HepG2 (cell line): ENCODE data around the gene HAGH. TPM values are rescaled to one million over a fixed set of nuclear protein-coding genes. Genes with fewer than 3 reads are reported as not detected.

Experiments
- CEBPG ChIP-seq: IDR thresholded peaks from 2 replicates; pipeline ENCODE4 v1.6.1; 2016
- ELF3 ChIP-seq: IDR thresholded peaks from 2 replicates; pipeline ENCODE4 v1.6.1; 2016; ENCODE audit warnings: missing genetic modification reagents, missing compliant biosample characterization
- ESRRA ChIP-seq: sonication (generic); formaldehyde crosslinking; IDR thresholded peaks from 2 replicates; pipeline ENCODE4 v1.5.1; 2020; ENCODE audit warnings: mild to moderate bottlenecking, low read depth, missing genetic modification reagents
- FOXO1 ChIP-seq: sonication (generic); formaldehyde crosslinking; IDR thresholded peaks from 2 replicates; pipeline ENCODE4 v1.4.0; 2020; ENCODE audit warnings: missing genetic modification reagents
- GLI4 ChIP-seq: sonication (generic); formaldehyde crosslinking; IDR thresholded peaks from 2 replicates; pipeline ENCODE4 v1.5.1; 2020; ENCODE audit warnings: missing genetic modification reagents, mild to moderate bottlenecking, moderate library complexity, borderline replicate concordance
- HDAC1 ChIP-seq: sonication (generic); formaldehyde crosslinking; IDR thresholded peaks from 2 replicates; pipeline ENCODE4 v1.5.1; 2020; ENCODE audit warnings: mild to moderate bottlenecking, missing genetic modification reagents
- HDAC2 ChIP-seq: sonication (generic); formaldehyde crosslinking; IDR thresholded peaks from 2 replicates; pipeline ENCODE4 v1.4.0; 2020; ENCODE audit warnings: missing genetic modification reagents
- HNF4G ChIP-seq, 2 experiments: sonication (generic) in 1 of 2; formaldehyde crosslinking in 1 of 2; IDR thresholded peaks; 2 replicates each; pipeline versions ENCODE4 v1.4.0 to v1.6.1; 2011 to 2020; ENCODE audit warnings: borderline replicate concordance in 2 of 2, low read depth in 2 of 2, mild to moderate bottlenecking in 2 of 2, low read length in 1 of 2, missing genetic modification reagents in 1 of 2, moderate library complexity in 1 of 2
- IKZF5 ChIP-seq: IDR thresholded peaks from 2 replicates; pipeline ENCODE4 v1.6.1; 2018; ENCODE audit warnings: missing genetic modification reagents, mild to moderate bottlenecking, missing compliant biosample characterization
- KAT8 ChIP-seq: IDR thresholded peaks from 2 replicates; pipeline ENCODE4 v1.6.1; 2016; ENCODE audit warnings: missing genetic modification reagents, missing compliant biosample characterization
- MEIS2 ChIP-seq: sonication (generic); formaldehyde crosslinking; IDR thresholded peaks from 2 replicates; pipeline ENCODE4 v1.9.0; 2021; ENCODE audit warnings: mild to moderate bottlenecking, missing genetic modification reagents
- NONO ChIP-seq, 2 experiments: fragments of 450-650 bp in 1 of 2; sonication (generic) in 1 of 2; formaldehyde crosslinking in 1 of 2; IDR thresholded peaks in 1 of 2; conservative IDR thresholded peaks in 1 of 2; 2 replicates each; pipeline versions ENCODE4 v1.6.1 to v1.8.0; 2017 to 2022; ENCODE audit warnings: mild to moderate bottlenecking in 1 of 2, missing genetic modification reagents in 1 of 2, moderate library complexity in 1 of 2
- NR2F6 ChIP-seq, 2 experiments: IDR thresholded peaks; 2 replicates each; pipeline ENCODE4 v1.6.1; 2016; ENCODE audit warnings: antibody characterized with exemption in 1 of 2, mild to moderate bottlenecking in 1 of 2
- PHF21A ChIP-seq: sonication (generic); formaldehyde crosslinking; IDR thresholded peaks from 2 replicates; pipeline ENCODE4 v1.5.0; 2020; ENCODE audit warnings: mild to moderate bottlenecking, missing genetic modification reagents
- SIN3A ChIP-seq: IDR thresholded peaks from 2 replicates; pipeline ENCODE4 v1.6.1; 2011; ENCODE audit warnings: low read depth, mild to moderate bottlenecking, control low read depth, low read length, borderline replicate concordance
- STAT6 ChIP-seq: sonication (generic); formaldehyde crosslinking; IDR thresholded peaks from 2 replicates; pipeline ENCODE4 v1.4.0; 2020; ENCODE audit warnings: missing genetic modification reagents, mild to moderate bottlenecking, borderline replicate concordance
- ZBTB39 ChIP-seq: sonication (generic); formaldehyde crosslinking; IDR thresholded peaks from 2 replicates; pipeline ENCODE4 v1.5.0; 2020; ENCODE audit warnings: missing genetic modification reagents
- ZNF335 ChIP-seq: sonication (generic); formaldehyde crosslinking; IDR thresholded peaks from 2 replicates; pipeline ENCODE4 v1.4.0; 2020; ENCODE audit warnings: missing genetic modification reagents
- ZNF34 ChIP-seq: sonication (generic); formaldehyde crosslinking; IDR thresholded peaks from 2 replicates; pipeline ENCODE4 v1.4.0; 2020; ENCODE audit warnings: mild to moderate bottlenecking, missing genetic modification reagents, borderline replicate concordance
- ZNF674 ChIP-seq: sonication (generic); formaldehyde crosslinking; IDR thresholded peaks from 2 replicates; pipeline ENCODE4 v1.5.0; 2020; ENCODE audit warnings: low read depth, mild to moderate bottlenecking, missing genetic modification reagents
- ZNF737 ChIP-seq: sonication (generic); formaldehyde crosslinking; IDR thresholded peaks from 2 replicates; pipeline ENCODE4 v1.5.0; 2020; ENCODE audit warnings: missing genetic modification reagents, mild to moderate bottlenecking, borderline replicate concordance
- ZNF746 ChIP-seq: sonication (generic); formaldehyde crosslinking; IDR thresholded peaks from 2 replicates; pipeline ENCODE4 v1.8.0; 2022; ENCODE audit warnings: mild to moderate bottlenecking, missing genetic modification reagents
- ZNF781 ChIP-seq: sonication (generic); formaldehyde crosslinking; IDR thresholded peaks from 2 replicates; pipeline ENCODE4 v1.5.1; 2020; ENCODE audit warnings: borderline replicate concordance, mild to moderate bottlenecking, missing genetic modification reagents; ENCODE audit errors: not compliant biosample characterization
- ZNF83 ChIP-seq: sonication (generic); formaldehyde crosslinking; IDR thresholded peaks from 2 replicates; pipeline ENCODE4 v1.4.0; 2020; ENCODE audit warnings: missing genetic modification reagents, mild to moderate bottlenecking, borderline replicate concordance
- ZSCAN30 ChIP-seq: sonication (generic); formaldehyde crosslinking; IDR thresholded peaks from 2 replicates; pipeline ENCODE4 v1.5.0; 2020; ENCODE audit warnings: mild to moderate bottlenecking, missing genetic modification reagents
- polyA plus RNA-seq, 8 experiments: library from polyadenylated mRNA; depleted of rRNA in 3 of 8; stranded (reverse) in 7 of 8; unstranded in 1 of 8; fragments of >200 nt; fragmentation: Illumina TruSeq in 4 of 8; extraction: Trizol in 4 of 8; gene quantifications; 2 replicates each; pipeline versions ENCODE4 v1.2.1 to v1.2.3, GENCODE V29; 2011 to 2016; ENCODE audit warnings: low read depth in 4 of 8, missing spikeins in 1 of 8, mixed read lengths in 1 of 8; ENCODE audit not compliant: insufficient read depth in 1 of 8
- total RNA-seq, 5 experiments: library from RNA; depleted of rRNA; stranded (reverse); fragments of >200 nt; fragmentation: Illumina TruSeq; extraction: Trizol; gene quantifications; 2 replicates each; pipeline ENCODE4 v1.2.3, GENCODE V29; 2016; ENCODE audit warnings: low read depth in 1 of 5

Gene HAGH
- total and polyA plus RNA-seq, 2 of the 13 experiments (the other 11 are each of a cell fraction or from before 2014, with no cell fraction given): 70.4 to 95.4 TPM

GRCh38 chr16:1825381-1825863 is 1.2 kb downstream of the HAGH start (continued):
- peak; percentile 58 for TF ChIP-seq HDAC1 (CRISPR knock-in tag)
- TF ChIP-seq ZNF746 (CRISPR knock-in tag): no peak
- peak; percentile 39 for TF ChIP-seq ZNF781 (CRISPR knock-in tag)
- TF ChIP-seq IKZF5 (CRISPR knock-in tag): peak; percentile 42; the same call in 1 of the 2 replicates
- TF ChIP-seq CEBPG (CRISPR knock-in tag): 0 out of 2 replicates have a peak, but pooled peaks have one; percentile 31
- TF ChIP-seq ZNF335 (CRISPR knock-in tag): no peak
- no peak for TF ChIP-seq FOXO1 (CRISPR knock-in tag)
- no peak for TF ChIP-seq ZSCAN30 (CRISPR knock-in tag)
- TF ChIP-seq GLI4 (CRISPR knock-in tag): no peak; the same call in 1 of the 2 replicates
- peak; percentile 88 for TF ChIP-seq PHF21A (CRISPR knock-in tag)
- peak; percentile 95 for TF ChIP-seq HNF4G (IDR thresholded peaks at IDR 0.05; ENCODE audit: borderline replicate concordance, low read depth, low read length)
- TF ChIP-seq HNF4G (CRISPR knock-in tag; IDR thresholded peaks at IDR 0.05; ENCODE audit: borderline replicate concordance, low read depth): 0 out of 2 replicates have a peak, but pooled peaks have one; percentile 16
- TF ChIP-seq SIN3A: 0 out of 2 replicates have a peak, but pooled peaks have one; percentile 28
- no peak for TF ChIP-seq ZNF83 (CRISPR knock-in tag)
- no peak for TF ChIP-seq ZNF674 (CRISPR knock-in tag)
- no peak for TF ChIP-seq ZNF737 (CRISPR knock-in tag)
- TF ChIP-seq NONO (IDR thresholded peaks at IDR 0.05): no peak
- 0 out of 2 replicates have a peak, but pooled peaks have one; percentile 33 for TF ChIP-seq NONO (CRISPR knock-in tag; conservative IDR thresholded peaks at IDR 0.05)
- no peak for TF ChIP-seq ZNF34 (CRISPR knock-in tag)
- no peak for TF ChIP-seq ZBTB39 (CRISPR knock-in tag)
- TF ChIP-seq MEIS2 (CRISPR knock-in tag): 0 out of 2 replicates have a peak, but pooled peaks have one; percentile 20
- no peak for TF ChIP-seq STAT6 (CRISPR knock-in tag)
- TF ChIP-seq HDAC2: 0 out of 2 replicates have a peak, but pooled peaks have one; percentile 32
- peak; percentile 66; the same call in 1 of the 2 replicates for TF ChIP-seq ESRRA
- no peak for TF ChIP-seq ELF3 (CRISPR knock-in tag)
- TF ChIP-seq NR2F6 (IDR thresholded peaks at IDR 0.05): peak; percentile 83
- TF ChIP-seq NR2F6 (CRISPR knock-in tag; IDR thresholded peaks at IDR 0.05): peak; percentile 87
- TF ChIP-seq KAT8 (CRISPR knock-in tag): 0 out of 2 replicates have a peak, but pooled peaks have one; percentile 22
